ENCODE data around the gene PMVK.

PMVK gene

DNA sequence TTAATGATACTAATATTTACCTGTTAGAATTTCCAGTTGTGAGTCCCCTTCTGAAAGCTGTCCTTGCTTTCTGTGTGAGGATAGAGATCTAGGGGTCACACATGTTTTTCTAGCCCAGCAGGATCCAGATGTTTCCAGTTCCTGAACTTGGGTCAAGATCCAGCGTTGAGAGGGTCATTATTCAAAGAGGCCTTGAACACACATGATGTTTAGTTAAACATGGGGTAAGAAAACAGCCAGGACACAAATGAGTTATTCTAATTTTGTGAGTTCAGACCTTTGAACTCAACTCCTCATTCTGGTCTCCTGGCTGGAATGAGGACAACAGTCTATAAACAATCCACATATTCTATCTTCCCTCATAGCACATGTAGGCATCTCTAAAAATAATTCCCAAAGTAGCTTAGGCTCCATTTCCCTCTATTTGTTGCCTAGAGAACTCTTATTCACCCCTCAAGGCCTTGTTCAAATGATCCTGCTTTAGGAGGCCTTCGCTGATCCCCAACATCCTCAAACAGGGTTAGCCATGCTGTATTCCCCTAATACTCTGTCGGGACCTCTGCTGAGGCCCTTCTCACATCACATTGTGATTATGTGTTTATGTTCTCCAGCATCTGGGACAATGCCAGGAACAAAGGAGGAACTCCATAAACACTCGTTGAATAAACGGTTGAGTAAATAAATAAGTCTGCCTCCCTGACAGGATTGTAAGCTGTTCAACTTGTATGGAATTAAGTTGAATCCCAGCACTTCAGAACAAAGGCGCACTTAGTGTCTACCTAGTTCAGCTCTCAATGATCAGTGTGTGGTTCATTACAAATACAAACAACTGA is 51.4 kb downstream of the PMVK start:
- no peak overlapping the region for H3K27ac ChIP-seq
- TF ChIP-seq, protein P1, sequence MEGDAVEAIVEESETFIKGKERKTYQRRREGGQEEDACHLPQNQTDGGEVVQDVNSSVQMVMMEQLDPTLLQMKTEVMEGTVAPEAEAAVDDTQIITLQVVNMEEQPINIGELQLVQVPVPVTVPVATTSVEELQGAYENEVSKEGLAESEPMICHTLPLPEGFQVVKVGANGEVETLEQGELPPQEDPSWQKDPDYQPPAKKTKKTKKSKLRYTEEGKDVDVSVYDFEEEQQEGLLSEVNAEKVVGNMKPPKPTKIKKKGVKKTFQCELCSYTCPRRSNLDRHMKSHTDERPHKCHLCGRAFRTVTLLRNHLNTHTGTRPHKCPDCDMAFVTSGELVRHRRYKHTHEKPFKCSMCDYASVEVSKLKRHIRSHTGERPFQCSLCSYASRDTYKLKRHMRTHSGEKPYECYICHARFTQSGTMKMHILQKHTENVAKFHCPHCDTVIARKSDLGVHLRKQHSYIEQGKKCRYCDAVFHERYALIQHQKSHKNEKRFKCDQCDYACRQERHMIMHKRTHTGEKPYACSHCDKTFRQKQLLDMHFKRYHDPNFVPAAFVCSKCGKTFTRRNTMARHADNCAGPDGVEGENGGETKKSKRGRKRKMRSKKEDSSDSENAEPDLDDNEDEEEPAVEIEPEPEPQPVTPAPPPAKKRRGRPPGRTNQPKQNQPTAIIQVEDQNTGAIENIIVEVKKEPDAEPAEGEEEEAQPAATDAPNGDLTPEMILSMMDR (IDR thresholded peaks at IDR 0.05) = no peak
- no peak for DNase-seq (ENCODE audit: low spot score)

DNA sequence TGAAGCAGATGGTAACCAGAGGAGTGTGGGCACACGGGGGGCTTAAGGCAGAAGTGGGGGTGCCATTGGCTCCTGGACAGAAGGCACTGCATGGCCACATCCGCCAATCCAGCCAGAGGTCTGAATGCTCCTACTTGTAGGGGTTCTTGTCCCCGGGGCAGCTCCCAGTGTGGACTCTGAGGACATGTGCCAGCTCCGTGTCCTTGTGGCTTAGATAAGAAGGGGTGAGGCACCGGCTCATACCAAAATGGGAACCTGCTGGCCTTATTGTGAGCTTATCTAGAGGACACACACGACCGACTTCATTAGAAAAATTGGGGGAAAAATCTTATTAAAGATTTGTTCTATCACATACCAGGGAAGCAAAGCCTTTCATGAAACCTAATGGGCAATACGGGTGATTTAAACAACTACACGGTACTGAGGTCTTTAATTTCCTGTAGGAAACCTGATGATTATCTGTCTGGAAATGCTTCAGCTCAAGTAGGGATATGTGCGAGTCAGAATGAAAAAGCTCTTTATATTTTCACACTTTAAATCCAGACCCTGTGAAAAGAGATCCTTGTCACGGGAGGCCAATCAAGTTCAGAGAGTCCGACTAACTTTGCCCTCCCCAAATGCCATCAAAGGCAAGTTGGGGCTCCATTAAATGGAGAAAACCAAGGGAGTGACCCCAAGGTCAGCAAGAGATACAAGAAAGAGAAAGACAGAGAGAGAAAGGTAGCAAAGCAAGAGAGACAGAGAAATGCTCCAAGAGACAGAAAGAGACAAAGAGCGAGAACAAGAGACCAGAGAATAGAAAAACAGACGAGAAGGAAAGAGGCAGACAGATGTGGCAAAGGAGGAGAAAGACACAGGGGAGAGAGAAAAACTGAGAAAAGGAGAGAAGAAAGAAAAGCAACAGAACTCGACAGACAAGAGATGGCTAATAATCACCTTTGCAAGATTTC is 52.3 kb downstream of the PMVK start:
- DNase-seq (ENCODE audit: low spot score) = no peak
- no peak overlapping the region for H3K27ac ChIP-seq
- TF ChIP-seq, protein P1 (IDR thresholded peaks at IDR 0.05) = no peak
- H3K4me3 ChIP-seq = no peak overlapping the region

More for the DNA sequence above, 51.4 kb downstream of the PMVK start:
- no peak overlapping the region for H3K4me3 ChIP-seq

DNA sequence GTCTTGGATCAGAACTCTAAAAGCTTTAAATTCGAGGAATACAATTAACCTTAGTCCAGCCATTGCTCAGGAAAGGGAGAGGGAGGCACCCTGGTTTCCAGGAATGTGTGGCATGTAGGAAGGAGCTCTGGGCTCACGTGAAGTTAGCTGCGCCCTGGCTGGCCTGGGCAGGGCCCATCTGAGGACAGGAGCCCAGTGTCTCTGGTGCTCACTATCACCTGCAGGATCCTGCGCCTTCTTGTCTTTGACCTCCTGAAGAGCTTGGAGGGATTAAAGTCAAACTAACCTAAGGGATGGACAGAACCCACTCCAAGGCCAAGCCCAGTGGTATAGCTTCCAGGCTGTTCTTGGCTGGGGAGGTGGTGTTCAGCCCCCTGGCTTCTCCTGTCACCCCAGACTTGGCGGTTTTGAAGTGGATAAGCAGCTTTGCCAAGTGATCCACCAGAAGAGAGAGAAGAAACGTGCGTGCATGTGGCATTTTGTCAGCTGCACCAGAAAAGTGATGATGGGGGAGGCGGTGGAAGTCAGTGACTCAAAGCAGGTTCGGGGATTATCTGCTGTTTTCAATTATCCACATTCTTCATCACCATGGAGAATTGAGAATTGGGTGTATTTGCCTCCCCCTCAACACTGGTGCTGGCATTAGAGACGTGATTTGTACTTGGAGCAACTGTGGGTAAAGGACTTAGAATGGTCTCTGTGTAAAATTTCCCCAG is 54.5 kb downstream of the PMVK start:
- H3K4me3 ChIP-seq = no peak overlapping the region
- no peak overlapping the region for H3K27ac ChIP-seq
- TF ChIP-seq, protein P1 (IDR thresholded peaks at IDR 0.05) = no peak
- no peak for DNase-seq (ENCODE audit: low spot score)

DNA sequence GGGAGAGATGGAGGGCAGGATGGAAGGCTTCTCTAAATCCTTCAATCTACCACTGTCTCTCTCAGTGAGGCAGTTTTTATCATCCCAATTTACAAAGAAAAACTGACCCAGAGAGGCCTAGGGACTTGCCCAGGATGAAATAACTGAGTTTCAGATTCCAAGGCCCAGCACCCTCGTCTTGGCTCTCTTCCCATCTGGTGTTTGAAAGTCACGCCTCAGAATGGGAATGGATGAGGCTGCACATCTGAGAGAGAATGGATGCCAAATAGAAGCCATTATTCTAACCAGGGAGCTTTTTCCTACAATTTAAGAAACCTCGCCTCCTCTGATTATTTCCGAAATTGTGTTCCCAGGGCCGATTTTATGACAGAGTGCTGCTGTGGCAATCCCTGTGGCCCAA is 55.8 kb downstream of the PMVK start:
- no peak for DNase-seq (ENCODE audit: low spot score)
- TF ChIP-seq, protein P1 (IDR thresholded peaks at IDR 0.05) = no peak
- H3K4me3 ChIP-seq = no peak overlapping the region
- no peak overlapping the region for H3K27ac ChIP-seq

DNA sequence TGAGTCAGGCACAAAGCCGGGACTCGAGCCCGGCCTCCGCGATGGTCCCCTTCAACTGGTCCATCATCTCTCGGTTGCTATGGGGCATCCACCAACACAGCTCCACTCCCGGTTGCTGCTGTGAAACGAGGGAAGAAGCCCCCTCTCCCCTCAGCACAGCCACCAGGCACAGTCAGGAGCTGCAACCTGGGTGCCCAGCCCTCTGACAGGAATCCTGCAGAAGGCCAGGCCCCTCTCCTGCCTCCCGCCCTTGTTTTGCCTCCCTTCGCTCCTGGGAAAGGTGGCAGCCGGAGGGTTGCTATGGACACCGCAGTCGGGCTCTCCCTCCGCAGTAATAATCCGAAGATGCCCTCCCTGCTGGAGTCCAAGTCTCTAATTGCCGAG is 57.5 kb downstream of the PMVK start:
- H3K4me3 ChIP-seq = no peak overlapping the region
- no peak overlapping the region for H3K27ac ChIP-seq
- TF ChIP-seq, protein P1 (IDR thresholded peaks at IDR 0.05) = no peak
- DNase-seq (ENCODE audit: low spot score) = peak; percentile 64

DNA sequence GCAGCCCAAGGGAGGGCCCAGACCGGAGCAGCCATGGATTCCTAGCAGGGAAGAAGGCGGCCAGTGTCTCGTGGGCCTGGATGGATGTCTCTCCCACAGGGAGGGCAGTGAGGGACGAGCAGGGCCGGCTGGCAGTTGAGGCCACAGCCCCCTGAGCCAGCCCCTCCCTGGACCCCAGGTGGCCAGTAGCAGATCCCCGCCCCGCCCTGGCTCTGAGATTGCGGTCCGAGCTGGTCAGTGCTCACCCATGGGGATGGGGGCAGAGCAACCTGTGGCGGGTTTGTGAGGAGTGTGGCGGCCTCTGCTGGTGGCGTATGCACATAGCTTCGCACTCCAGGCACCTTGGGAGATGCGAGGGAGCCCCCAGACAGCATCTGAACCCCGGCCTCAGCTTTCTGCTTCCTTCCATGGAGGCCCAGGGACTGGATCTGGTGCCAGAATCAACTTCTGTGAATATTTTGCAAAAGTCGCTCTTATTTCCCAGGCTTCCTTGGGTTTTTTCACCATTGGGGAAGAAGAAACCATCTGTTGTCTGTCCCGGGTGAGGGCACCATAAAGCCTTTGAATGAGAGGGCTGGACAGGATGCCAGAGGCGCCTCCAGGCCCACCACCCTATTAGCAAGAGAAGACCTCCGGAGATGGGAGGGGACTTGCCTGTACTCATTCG is 58.0 kb downstream of the PMVK start:
- no peak for DNase-seq (ENCODE audit: low spot score)
- TF ChIP-seq, protein P1 (IDR thresholded peaks at IDR 0.05) = peak; percentile 77

More for the DNA sequence above, 58.0 kb downstream of the PMVK start:
- H3K27ac ChIP-seq = no peak overlapping the region
- no peak overlapping the region for H3K4me3 ChIP-seq

Data from coronary artery (tissue), 2 donors.